ENCODE data around the gene FBXO31.
A peak's percentile ranks its signal among the peaks of the same experiment; 100 is the strongest.

The FBXO31 gene

DNA sequence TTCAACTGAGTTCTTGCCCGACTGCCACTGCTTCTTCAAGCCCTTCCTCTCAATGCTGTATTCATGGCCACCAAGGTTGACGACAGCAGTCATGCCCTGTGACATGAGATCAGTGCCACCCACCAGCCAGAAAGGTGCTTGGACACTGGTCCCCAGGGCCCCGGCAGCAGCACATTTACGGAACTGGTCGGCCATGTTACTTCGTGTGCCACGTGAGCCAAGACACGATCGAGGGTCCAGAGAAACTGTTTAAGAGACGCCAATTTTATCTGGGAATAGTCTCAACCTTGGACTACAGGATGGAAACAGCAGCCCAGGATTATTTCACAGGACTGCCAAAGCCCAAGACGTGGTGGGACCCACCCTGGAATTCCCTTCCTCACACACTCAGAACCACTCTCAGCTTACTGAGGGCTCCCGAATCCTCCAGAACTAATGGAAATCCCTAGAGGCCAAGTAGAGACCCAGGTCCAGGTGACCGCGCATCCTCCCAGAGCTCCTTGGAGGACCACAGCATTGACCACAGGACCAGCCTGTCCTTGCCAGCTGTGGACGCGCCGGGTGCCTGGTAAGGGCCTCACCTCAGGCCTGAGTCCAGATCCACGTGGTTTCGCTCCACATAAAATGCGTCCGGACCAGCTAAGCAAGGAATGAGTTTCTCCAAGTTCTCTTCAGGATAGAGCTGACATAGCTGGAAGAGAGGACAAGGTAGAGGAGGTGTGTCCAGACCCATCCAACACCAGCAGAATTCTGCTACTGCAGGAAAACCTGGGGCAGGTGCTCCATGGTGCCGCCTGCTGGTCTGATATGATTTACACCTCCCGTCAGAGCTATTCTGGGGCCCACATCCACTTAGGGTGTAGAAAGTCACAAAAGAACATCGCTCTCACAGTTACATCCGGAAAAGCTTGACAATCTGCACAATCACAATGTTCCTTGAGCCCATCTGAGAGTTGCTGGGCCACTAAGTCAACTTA is 36.7 kb upstream of the FBXO31 start:
- ATAC-seq (ENCODE audit: low read depth) (no peak), DNase-seq (ENCODE audit: low spot score) (no peak)
- peaks cover 57% of the 10 kb centered on the region for H3K36me3 ChIP-seq (ENCODE audit: low read depth)
- no peak overlapping the region for H3K27ac ChIP-seq (ENCODE audit: poor library complexity, severe bottlenecking)
- TF ChIP-seq, protein P1, sequence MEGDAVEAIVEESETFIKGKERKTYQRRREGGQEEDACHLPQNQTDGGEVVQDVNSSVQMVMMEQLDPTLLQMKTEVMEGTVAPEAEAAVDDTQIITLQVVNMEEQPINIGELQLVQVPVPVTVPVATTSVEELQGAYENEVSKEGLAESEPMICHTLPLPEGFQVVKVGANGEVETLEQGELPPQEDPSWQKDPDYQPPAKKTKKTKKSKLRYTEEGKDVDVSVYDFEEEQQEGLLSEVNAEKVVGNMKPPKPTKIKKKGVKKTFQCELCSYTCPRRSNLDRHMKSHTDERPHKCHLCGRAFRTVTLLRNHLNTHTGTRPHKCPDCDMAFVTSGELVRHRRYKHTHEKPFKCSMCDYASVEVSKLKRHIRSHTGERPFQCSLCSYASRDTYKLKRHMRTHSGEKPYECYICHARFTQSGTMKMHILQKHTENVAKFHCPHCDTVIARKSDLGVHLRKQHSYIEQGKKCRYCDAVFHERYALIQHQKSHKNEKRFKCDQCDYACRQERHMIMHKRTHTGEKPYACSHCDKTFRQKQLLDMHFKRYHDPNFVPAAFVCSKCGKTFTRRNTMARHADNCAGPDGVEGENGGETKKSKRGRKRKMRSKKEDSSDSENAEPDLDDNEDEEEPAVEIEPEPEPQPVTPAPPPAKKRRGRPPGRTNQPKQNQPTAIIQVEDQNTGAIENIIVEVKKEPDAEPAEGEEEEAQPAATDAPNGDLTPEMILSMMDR (IDR thresholded peaks at IDR 0.05; ENCODE audit: poor library complexity, severe bottlenecking), result no peak
- no peaks in the 10 kb centered on the region for H3K4me1 ChIP-seq (ENCODE audit: insufficient read depth, poor library complexity, severe bottlenecking)
- no peaks in the 10 kb centered on the region for H3K9me3 ChIP-seq (ENCODE audit: severe bottlenecking)
- no peaks in the 10 kb centered on the region for H3K27me3 ChIP-seq (ENCODE audit: insufficient read depth, poor library complexity, severe bottlenecking)
- no peak overlapping the region for H3K4me3 ChIP-seq (ENCODE audit: severe bottlenecking)

DNA sequence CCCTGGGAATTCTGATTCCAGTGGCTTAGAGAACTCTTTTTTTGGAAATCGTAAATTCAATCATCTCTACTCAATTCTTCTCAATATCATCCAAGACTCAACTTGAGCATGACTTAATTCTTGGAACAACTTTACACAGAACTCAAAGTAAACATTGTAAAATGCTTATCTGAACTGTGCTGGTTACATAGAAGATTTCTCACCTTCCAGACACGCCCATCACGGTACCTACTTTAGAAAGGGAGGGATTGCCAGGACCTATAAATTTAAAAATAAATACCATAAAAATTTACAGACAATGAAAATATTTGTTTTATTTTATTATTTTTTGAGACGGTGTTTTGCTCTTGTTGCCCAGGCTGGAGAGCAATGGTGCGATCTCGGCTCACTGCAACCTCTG is 35.1 kb upstream of the FBXO31 start:
- Histone ChIP-seq H3K4me3 (ENCODE audit: severe bottlenecking) (no peak overlapping the region), H3K4me1 (ENCODE audit: insufficient read depth, poor library complexity, severe bottlenecking) (no peaks in the 10 kb centered on the region), H3K36me3 (ENCODE audit: low read depth) (peaks cover 64% of the 10 kb centered on the region), H3K27me3 (ENCODE audit: insufficient read depth, poor library complexity, severe bottlenecking) (no peaks in the 10 kb centered on the region), H3K9me3 (ENCODE audit: severe bottlenecking) (no peaks in the 10 kb centered on the region), H3K27ac (ENCODE audit: poor library complexity, severe bottlenecking) (no peak overlapping the region)
- TF ChIP-seq, protein P1 (IDR thresholded peaks at IDR 0.05; ENCODE audit: poor library complexity, severe bottlenecking), result no peak
- no peak for DNase-seq (ENCODE audit: low spot score)
- ATAC-seq (ENCODE audit: low read depth), result no peak

DNA sequence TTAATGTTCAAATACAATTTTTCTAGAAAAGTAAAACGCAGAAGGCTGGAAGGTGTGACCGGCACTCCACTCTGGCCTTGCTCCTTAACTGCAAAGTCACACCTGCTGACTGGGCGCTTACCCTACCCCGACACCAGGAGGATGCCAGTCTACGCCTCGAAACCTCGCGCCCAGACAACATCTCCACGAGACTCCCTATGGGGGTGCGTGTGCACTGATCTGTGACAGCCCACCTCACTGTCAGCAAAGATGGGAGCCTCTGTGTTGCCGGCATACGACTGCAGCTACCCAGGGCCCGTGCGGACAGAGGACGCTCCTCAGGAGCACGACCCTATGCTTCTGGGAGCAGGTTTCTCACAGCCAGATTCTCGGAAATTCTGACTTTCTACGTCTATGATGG is 34.6 kb upstream of the FBXO31 start:
- H3K36me3 ChIP-seq (ENCODE audit: low read depth), result peaks cover 60% of the 10 kb centered on the region
- H3K4me3 ChIP-seq (ENCODE audit: severe bottlenecking), result no peak overlapping the region
- H3K27me3 ChIP-seq (ENCODE audit: insufficient read depth, poor library complexity, severe bottlenecking), result no peaks in the 10 kb centered on the region
- DNase-seq (ENCODE audit: low spot score) (no peak), ATAC-seq (ENCODE audit: low read depth) (no peak)
- no peaks in the 10 kb centered on the region for H3K4me1 ChIP-seq (ENCODE audit: insufficient read depth, poor library complexity, severe bottlenecking)
- TF ChIP-seq, protein P1 (IDR thresholded peaks at IDR 0.05; ENCODE audit: poor library complexity, severe bottlenecking), result no peak
- no peaks in the 10 kb centered on the region for H3K9me3 ChIP-seq (ENCODE audit: severe bottlenecking)
- no peak overlapping the region for H3K27ac ChIP-seq (ENCODE audit: poor library complexity, severe bottlenecking)

DNA sequence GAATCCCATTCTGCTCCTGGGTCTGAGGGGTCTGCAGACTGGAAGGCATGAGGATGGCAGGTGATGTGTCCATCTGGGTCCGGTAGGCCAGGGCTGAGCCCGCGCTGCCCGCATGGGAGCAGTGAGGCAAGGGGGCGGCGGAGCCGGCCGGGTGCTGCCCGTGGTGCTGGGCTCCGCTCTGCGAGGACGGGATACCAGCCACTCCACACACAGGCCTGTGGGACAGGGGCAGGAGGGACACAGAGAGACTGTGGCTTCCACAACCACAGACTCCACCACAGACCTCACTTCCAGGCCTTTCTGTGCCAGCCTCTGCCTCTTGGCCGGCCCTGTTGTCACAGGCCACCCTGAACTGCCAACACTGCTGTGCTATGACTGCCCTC is 33.9 kb upstream of the FBXO31 start:
- peaks cover 58% of the 10 kb centered on the region for H3K36me3 ChIP-seq (ENCODE audit: low read depth)

More for the DNA sequence above, 33.9 kb upstream of the FBXO31 start:
- TF ChIP-seq, protein P1 (IDR thresholded peaks at IDR 0.05; ENCODE audit: poor library complexity, severe bottlenecking), result no peak
- ATAC-seq (ENCODE audit: low read depth) (0 out of 3 replicates have a peak, but pooled peaks have one; percentile 20), DNase-seq (ENCODE audit: low spot score) (no peak)
- Histone ChIP-seq H3K9me3 (ENCODE audit: severe bottlenecking) (no peaks in the 10 kb centered on the region), H3K4me1 (ENCODE audit: insufficient read depth, poor library complexity, severe bottlenecking) (no peaks in the 10 kb centered on the region), H3K27me3 (ENCODE audit: insufficient read depth, poor library complexity, severe bottlenecking) (no peaks in the 10 kb centered on the region), H3K27ac (ENCODE audit: poor library complexity, severe bottlenecking) (no peak overlapping the region), H3K4me3 (ENCODE audit: severe bottlenecking) (no peak overlapping the region)
